Thyroid gland (tissue), 4 donors: ENCODE measurements around the gene GRM1.

ENCODE experiments used
- POLR2A ChIP-seq, 2 donors: fragments of 450-650 bp; IDR thresholded peaks; one replicate each; pipeline ENCODE4 v1.6.1; 2017; ENCODE audit warnings: antibody characterized with exemption in 2 of 2, mild to moderate bottlenecking in 2 of 2, moderate library complexity in 1 of 2
- TF ChIP-seq, protein P1 (sequence below), 6 experiments: fragments of 200-600 bp in 3 of 6; fragments of 450-650 bp in 3 of 6; sonication (generic) in 3 of 6; IDR thresholded peaks; one replicate each; pipeline ENCODE4 v1.5.1; 2016 to 2019; ENCODE audit warnings: antibody characterized with exemption in 6 of 6, mild to moderate bottlenecking in 2 of 6, inconsistent platforms in 1 of 6, moderate library complexity in 1 of 6

GRCh38 chr6:146253691-146254090 is 224.8 kb downstream of the GRM1 start:
- TF ChIP-seq, protein P1, sequence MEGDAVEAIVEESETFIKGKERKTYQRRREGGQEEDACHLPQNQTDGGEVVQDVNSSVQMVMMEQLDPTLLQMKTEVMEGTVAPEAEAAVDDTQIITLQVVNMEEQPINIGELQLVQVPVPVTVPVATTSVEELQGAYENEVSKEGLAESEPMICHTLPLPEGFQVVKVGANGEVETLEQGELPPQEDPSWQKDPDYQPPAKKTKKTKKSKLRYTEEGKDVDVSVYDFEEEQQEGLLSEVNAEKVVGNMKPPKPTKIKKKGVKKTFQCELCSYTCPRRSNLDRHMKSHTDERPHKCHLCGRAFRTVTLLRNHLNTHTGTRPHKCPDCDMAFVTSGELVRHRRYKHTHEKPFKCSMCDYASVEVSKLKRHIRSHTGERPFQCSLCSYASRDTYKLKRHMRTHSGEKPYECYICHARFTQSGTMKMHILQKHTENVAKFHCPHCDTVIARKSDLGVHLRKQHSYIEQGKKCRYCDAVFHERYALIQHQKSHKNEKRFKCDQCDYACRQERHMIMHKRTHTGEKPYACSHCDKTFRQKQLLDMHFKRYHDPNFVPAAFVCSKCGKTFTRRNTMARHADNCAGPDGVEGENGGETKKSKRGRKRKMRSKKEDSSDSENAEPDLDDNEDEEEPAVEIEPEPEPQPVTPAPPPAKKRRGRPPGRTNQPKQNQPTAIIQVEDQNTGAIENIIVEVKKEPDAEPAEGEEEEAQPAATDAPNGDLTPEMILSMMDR (IDR thresholded peaks at IDR 0.05) = no peak
- no peak for TF ChIP-seq POLR2A (IDR thresholded peaks at IDR 0.05)
